Stimulated activated CD4-positive, alpha-beta T cell treated with anti-CD3 and anti-CD28 coated beads, Interleukin-12 subunit alpha, Interleukin-12 subunit beta, amount 100 ng/mL, for 4 hours (primary cell): ENCODE data around the gene C3.
A peak's percentile ranks its signal among the peaks of the same experiment; 100 is the strongest.

ENCODE experiments used
- DNase-seq: peaks from one replicate; pipeline ENCODE4 v3.0.0-alpha.2; 2020

Gene C3

DNA sequence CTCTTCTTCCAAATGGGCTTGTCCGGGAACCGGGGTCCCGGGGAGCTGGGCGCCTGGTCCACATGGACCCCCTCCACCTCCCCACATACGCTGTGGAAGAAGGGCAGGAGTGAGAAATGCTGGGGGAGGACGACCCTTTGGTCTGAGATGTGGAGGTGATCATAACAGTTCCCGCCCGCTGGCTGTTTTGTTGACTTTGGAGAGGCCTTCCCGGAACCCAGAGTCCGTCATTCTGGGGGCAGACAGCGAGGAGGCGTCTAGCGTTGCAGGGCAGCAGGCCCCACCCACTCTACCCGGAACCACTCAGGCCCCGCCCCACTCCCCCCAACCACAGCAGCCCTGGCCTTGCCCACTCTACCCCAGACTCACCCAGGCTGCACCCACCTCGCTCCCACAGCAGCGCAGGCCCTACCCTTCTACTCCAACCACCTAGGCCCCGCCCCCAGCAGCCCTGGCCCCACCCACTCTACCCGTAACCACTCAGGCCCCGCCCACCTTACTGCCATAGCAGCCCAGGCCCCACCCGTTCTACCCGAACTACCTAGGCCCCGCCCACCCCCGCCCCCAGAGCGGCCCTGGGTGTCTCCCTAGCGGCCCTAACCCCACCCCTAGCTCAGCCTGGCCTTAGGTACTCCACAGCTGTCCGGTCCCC, 9.8 kb upstream of the C3 start:
- DNase-seq: peak; percentile 39

DNA sequence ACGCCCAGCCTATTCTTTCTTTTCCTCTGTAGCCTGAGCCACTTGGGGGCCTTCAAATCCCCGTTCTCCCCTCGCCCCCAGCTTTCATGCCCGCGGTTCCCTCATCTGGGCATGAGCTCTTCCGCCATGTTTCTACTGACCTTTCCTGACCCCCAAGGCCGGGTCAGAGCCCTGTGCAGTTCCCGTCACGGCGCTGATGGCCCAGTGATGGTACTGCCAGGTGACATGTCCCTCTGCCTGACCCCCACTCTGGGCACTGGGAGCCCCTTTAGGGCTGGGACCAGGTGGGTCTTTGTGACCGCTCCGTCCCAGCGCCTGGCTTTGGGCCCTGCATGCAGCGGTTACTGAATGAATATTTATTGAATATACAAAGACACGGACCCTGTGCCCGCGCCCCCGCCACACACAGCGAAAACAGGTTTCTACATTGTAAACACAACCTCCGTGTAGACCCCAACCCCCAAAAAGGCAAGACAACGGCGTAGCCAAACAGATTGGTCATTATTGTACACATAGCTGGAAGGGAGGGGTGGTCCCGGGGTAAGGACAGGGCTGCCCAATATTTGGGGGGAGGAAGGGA, 9.2 kb upstream of the C3 start:
- DNase-seq: no peak

DNA sequence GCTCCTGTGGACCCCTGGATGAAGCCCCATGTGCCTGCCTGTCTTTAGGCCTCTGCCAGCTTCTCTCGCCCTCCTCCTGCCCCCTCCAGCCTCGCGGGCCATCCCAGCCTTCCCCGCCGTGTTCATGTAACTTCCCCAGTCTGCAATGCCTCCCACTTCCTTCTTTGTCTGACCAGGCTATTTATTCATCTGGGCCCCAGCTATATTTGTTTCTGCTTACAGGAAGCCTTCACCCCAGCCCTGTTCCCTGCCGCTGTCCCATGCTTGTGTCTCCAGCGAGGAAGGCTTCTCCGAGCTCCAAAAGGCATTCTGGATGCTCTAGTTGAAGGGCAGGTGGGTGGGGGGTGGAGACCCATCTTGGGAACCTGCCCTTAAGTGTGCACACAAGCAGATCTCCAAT, 7.9 kb upstream of the C3 start:
- DNase-seq: no peak

DNA sequence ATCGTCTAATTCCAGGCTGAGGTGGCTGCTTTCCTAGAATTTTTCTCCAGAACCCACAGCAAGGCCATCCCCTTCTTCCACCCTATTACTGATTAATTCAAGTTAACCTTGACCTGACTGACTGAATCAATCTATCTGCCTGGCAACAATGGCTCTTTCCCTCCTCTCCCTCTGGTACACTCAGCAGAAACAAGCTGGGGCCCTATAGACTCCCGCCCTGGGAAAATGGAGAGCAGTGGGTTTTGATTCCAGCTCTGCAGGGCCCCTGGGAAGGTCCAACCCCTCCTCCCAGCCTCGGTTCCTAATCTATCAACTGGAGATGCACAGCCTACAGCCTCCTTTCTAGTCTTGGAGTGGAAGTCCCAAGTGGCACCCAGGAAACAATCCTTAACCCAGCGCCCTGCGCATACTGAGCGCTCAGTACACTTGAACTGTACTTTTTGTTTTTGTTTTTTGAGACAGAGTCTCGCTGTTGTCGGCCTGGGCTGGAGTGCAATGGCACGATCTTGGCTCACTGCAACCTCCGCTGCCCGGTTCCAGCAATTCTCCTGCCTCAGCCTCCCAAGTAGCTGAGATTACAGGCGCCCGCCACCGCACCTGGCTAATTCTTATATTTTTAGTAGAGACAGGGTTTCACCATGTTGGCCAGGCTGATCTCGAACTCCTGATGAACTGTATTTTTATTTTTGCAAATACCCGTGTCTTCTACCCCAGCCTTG, 5.2 kb upstream of the C3 start:
- no peak for DNase-seq

DNA sequence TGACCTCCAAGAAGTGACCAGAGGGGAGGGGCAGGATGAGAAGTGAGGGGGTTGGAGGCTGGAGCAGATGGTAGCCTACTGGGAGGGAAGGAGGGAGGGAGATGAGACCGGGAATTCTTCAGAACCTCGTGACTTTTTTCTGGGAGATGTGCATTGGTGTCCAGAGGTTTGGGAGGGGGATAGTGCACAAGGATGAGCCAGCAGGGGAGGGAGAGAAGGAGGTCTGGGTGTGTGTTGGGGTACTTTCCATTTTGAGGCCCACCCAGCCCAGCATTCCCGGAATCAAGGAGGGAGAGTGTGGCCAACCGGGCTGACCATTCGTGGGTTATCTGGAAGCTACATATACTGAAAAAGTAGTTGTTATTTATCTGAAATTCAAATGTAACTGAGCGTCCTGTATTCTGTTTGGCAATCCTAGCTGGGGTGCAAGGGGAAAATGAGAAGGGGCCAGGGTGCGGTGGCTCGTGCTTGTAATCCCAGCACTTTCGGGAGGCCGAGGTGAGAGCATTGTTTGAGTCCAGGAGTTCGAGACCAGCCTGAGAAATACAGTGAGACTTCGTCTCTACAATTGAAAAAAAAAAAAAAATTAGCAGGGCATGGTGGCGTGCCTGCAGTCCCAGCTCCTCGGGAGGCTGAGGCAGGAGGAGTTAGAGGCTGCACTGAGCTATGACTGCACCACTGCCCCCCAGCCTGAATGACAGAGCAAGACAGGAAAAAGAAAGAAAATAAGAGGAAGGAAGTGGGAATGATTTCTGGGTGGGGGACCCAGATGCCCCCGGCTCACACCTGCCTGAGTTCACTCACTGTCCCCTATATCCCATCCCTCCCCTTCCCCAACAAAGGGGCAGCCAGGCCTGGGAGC, 4.4 kb upstream of the C3 start:
- no peak for DNase-seq

GRCh38 chr19:6723738-6724137, 3.3 kb upstream of the C3 start:
- DNase-seq: no peak

- DNase-seq: no peak
Measured at GRCh38 chr19:6723108-6723618, 2.7 kb upstream of the C3 start.

DNA sequence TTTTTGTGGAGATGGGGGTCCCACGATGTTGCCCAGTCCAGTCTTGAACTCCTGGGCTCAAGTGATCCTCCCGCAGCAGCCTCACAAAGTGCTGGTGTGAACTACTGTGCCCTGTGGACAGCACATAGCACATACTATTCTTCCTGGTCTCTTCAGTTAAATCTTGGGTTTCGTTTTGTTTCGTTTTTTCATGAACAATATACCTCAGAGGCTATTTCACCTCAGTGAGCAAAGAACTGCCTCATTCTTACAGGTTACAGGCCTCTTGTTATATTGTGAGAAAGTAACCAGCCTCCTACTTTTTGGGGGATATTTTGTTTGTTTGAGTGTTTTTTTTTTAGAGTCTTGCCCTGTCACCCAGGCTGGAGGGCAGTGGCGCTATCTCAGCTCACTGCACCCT, 1.3 kb upstream of the C3 start:
- DNase-seq: no peak

GRCh38 chr19:6721138-6721474, 656 bp upstream of the C3 start:
- no peak for DNase-seq

- DNase-seq: no peak
Measured at GRCh38 chr19:6719992-6720368, 470 bp downstream of the C3 start.

GRCh38 chr19:6719540-6719861, 949 bp downstream of the C3 start:
- no peak for DNase-seq

DNA sequence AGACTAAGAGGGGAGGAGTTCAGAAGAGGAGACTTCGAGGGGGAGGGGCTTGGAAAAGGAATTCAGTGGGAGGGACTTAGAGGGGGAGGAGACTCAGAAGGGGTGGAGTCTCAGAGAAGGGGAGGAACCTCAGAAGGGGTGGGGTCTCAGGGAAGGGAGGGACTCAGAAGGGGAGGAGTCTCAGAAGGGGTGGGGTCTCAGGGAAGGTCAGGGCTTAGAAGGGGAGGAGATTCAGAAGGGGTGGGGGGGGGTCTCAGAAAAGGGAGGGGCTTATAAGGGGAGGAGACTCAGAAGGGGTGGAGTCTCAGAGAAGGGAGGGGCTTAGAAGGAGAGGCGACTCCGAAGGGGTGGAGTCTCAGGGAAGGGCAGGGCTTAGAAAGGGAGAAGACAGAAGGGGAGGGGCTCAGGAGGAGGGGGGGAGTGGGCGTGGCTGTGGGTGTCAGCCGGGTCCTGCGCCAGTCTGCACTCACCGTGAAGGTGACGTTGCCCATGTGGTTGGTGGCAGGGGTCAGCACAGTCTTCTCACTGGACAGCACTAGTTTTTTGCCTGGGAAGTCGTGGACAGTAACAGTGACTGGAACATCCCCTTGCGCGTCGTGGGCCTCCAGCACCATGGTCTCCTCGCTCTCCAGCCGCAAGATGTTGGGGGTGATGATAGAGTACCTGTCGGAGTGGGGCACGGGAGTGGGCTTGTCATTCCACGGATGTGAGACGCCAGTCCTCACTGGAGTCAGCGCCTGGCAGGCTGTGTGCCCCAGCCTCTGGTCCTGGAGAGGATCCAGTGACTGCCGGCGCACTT, 1.5 kb downstream of the C3 start:
- no peak for DNase-seq

GRCh38 chr19:6718111-6718740, 2.2 kb downstream of the C3 start:
- DNase-seq: no peak

DNA sequence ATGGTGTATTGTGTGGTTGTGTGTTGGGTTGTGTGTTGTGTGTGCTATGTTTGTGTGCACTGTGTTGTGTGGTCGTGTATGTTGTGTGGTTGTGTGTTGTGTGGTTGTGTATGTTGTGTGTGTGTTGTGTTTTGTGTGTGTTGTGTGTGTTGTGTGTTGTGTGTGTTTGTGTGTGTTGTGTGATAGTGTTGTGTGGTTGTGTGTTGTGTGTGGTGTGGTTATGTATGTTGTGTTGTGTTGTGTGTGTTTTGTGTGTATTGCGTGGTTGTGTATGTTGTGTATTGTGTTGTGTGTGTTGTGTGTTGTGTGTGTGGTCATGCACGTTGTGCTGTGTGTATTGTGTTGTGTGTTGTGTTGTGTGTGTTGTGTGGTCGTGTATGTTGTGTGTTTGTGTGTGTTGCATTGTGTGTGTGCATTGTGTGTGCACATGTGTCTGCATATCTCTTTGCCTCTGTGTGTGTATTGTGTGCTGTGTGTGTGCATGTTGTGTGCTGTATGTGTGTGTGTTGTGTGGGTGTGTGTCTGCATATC, 2.9 kb downstream of the C3 start:
- no peak for DNase-seq

DNA sequence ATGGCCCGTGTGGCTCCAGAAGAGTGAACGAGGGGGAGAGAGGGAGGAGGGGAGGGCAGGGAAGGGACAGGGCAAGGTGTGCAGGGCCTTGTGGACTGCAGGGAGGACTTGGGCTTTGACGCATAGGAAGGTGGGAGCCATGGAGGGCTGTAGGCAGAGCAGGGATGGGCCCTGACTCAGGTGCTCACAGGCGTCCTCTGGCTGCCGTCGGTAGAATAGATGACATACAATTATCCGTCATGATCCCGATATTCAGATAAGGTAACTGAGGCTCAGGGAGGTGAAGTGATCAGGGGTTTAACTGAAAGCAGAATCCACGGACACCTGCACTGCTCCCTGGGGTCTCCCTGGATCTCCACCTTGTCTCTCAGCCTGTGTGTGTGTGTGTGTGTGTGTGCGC, 3.4 kb downstream of the C3 start:
- no peak for DNase-seq

DNA sequence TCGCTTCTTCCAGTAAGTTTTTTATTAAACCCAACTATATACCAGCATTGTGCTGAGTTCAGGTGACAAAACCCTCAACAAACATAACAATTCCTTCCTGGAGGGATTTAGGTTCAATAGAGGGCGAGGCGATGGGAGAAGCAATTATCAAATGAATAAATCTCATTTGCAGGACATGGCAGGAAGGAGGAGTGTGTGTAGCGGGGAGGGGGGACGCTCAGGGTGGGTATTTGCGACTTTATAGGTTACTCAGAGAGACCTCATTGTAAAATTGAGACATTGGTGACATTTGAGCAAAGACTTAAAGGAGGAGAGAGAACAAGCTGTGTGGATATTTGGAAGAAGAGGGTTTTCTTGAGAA, 3.9 kb downstream of the C3 start:
- no peak for DNase-seq

DNA sequence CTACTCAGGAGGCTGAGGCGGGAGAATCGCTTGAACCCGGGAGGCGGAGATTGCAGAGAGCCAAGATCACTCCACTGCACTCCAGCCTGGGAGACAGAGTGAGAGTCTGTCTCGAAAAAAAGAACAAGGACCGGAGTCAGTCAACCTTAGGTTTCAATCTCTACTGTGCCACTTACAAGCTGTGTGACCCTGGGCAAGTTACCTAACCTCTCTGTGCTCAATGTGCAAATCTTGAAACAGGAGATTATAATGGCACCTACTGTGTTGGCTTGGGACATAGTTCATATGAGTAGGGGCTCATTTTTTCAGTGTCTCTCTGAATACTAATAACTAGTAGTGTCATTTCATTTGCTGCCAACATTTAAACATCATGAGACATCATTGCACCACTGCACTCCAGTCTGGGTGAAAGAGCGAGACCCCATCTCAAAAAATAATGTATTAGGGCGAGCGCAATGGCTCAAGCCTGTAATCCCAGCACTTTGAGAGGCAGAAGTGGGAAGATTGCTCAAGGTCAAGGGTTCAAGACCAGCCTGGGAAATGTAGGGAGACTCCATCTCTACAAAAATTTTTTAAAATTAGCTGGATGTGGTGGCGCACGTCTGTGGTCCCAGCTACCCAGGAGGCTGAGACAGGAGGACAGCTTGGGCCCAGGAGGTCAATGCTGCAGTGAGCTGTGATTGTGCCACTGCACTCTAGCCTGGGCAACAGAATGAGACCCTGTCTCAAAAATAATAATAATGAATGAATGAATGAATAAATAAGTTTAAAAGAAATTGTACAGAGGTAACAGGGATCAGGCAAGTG, 5.5 kb downstream of the C3 start:
- DNase-seq: no peak

DNA sequence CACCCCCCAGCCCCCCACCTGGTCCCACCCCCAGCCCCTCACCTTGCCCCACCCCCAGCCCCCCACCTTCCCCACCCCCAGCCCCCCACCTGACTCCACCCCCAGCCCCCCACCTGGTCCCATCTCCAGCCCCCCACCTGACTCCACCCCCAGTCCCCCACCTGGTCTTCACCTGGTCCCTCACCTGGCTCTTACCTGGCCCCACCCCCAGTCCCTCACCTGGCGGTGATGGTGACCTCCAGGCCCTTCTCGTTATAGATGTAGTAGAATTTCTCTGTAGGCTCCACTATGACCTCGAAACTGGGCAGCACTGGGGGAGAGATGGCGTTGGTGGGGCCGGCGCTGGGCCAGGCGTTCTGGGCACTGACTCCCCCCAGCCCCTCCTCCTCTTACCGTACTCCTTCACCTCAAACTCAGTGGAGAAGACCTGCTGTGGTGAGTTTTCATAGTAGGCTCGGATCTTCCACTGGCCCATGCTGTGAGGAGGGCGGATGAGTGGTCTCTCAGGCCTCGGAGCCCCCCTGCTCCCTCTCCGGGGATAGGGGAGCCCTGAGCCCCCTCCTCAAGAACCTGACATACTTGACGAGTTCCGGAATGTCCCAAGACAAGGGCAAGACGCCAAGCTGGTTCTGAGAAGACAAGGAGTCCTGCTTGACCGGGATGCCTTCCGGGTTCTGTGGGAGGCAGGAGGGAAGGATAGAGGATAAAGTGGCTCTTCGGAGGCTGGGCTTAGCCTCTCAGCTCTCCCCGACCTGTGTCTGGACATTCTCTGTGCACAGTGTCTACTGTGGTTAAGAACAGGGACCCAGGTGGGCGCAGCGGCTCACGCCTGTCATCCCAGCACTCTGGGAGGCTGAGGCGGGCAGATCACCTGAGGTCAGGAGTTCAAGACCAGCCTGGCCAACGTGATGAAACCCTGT, 6.4 kb downstream of the C3 start:
- DNase-seq: no peak

DNA sequence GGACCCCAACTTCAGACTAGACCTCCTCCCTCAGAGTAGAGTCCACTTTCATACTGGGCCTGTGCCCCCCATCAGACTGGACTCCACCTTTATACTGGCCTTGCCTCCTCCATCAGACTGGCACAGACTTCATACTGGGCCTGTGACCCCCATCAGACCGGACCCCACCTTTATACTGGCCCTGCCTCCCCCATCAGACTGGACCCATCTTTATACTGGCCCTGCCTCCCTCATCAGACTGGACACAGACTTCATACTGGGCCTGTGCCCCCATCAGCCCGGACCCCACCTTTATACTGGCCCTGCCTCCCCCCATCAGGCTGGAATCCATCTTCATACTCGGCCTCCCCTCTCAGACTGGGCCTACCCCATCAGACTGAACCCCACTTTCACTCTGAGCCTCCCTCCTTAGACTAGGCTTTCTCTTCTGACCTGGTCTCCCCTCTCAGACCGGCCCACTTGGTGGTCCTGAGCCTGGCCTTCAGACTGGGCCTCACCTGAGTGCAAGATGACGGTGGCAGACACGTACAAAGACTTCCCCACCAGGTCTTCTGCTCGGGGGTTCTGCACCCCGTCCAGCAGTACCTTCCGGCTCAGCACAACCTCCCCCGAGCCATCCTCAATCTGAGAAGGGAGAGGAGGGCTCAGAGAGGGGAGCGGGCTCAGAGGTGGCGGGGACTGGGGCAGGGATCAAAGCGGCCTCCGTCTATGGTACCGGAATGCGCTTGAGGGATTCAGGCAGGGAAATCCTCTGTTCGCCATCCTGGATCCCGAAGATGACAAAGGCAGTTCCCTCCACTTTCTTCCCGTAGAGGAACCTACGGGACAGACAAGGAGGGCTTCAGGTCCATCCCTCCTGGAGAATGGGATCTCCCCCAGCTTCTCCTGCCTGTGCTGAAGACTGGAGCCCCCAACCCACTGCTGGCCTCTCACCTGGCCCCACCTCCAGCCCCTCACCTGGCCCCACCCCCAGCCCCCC, 7.5 kb downstream of the C3 start:
- no peak for DNase-seq
